Adipocyte (in vitro differentiated cells): Measurements from ENCODE around the gene DGKG.

Experiments
- DNase-seq: peaks from one replicate; pipeline ENCODE4 v3.0.0-alpha.2; 2015; ENCODE audit warnings: low read depth
- H3K27me3 ChIP-seq: replicated peaks from 2 replicates; pipeline ENCODE4 v1.7.0; 2013; ENCODE audit warnings: mild to moderate bottlenecking, low read length, moderate library complexity; ENCODE audit not compliant: control insufficient read depth, insufficient read depth
- H3K36me3 ChIP-seq: 2 replicates; pipeline ENCODE4 v1.7.0; 2013; ENCODE audit warnings: low read length, mild to moderate bottlenecking, moderate library complexity; ENCODE audit not compliant: control insufficient read depth, insufficient read depth, severe bottlenecking
- H3K4me1 ChIP-seq: 2 replicates; pipeline ENCODE4 v1.7.0; 2013; ENCODE audit warnings: mild to moderate bottlenecking, low read length, moderate library complexity; ENCODE audit not compliant: control insufficient read depth, insufficient read depth
- H3K4me3 ChIP-seq: 2 replicates; pipeline ENCODE4 v1.7.0; 2013; ENCODE audit warnings: mild to moderate bottlenecking, low read length, moderate library complexity
- H3K9ac ChIP-seq: 2 replicates; pipeline ENCODE4 v1.7.0; 2013; ENCODE audit warnings: mild to moderate bottlenecking, low read length, moderate library complexity
- H3K9me3 ChIP-seq: 2 replicates; pipeline ENCODE4 v1.7.0; 2013; ENCODE audit warnings: mild to moderate bottlenecking, low read length, moderate library complexity; ENCODE audit not compliant: control insufficient read depth

DGKG gene

DNA sequence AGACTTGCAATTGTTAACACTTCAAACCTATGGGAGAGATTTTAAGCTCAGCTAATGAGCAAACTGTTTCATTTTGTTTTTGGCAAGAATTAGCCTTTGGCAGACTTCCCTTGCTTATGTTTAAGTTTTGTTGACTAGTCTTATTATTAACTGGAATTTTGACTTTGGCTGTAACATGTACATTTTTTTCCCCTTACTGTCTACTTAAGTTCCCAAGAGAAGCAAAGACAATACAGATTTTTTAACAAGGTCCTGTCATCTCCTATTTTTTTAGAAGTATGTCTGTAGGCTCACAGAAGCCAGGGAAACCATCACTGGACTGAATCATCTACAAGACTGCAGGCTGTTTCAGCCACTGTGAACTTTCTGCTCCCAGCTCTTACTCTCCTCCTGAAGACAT, 74.3 kb downstream of the DGKG start:
- Histone ChIP-seq H3K9ac (no peak overlapping the region), H3K4me1 (peaks cover 27% of the 10 kb centered on the region), H3K4me3 (peak overlapping the region; percentile 48), H3K27me3 (peaks cover 5% of the 10 kb centered on the region), H3K36me3 (no peaks in the 10 kb centered on the region), H3K9me3 (no peaks in the 10 kb centered on the region)
- DNase-seq = peak; percentile 65

- no peak overlapping the region for H3K4me3 ChIP-seq
- H3K4me1 ChIP-seq = peaks cover 37% of the 10 kb centered on the region
- DNase-seq = no peak
- H3K9ac ChIP-seq = no peak overlapping the region
- H3K36me3 ChIP-seq = no peaks in the 10 kb centered on the region
- H3K27me3 ChIP-seq = no peaks in the 10 kb centered on the region
- no peaks in the 10 kb centered on the region for H3K9me3 ChIP-seq
Observed at GRCh38 chr3:186286114-186286513, 75.9 kb downstream of the DGKG start.

DNA sequence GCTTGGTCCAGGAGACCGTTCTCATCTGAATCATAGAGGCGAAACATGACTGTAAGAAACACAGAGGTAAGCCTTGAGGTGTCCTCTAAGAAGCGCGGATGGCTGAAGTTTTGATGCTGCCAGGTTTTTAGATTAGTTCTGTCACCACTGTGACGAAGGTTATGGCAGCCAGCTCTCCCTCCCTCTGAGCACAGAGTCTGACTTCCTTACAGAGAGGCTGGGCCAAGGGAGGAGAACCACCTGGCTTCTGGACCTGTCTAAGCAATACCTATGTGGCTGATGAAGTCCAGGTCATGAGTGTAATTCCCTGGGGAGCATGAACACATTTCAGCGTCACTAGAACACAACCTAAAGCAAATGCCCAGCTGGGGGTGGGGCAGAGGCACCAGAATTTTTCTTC, 77.4 kb downstream of the DGKG start:
- Histone ChIP-seq H3K36me3 (no peaks in the 10 kb centered on the region), H3K9ac (no peak overlapping the region), H3K4me3 (no peak overlapping the region), H3K9me3 (no peaks in the 10 kb centered on the region), H3K27me3 (no peaks in the 10 kb centered on the region), H3K4me1 (peaks cover 33% of the 10 kb centered on the region)
- no peak for DNase-seq

DNA sequence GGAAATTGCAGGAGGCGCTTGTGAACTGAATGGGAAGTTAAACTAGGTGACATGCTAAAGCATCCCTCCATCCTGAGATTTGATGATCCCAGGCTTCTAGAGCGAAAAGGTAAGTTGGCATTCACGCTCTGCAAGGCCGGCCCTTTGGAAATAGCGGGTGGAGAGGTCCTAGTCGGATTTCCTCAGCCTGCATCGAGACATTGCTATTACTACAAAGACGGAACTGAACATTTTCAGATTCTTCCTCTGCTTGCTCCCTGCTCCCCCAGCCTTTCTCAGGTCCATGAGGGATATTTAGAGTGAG, 77.7 kb downstream of the DGKG start:
- no peak for DNase-seq
- Histone ChIP-seq H3K9ac (no peak overlapping the region), H3K27me3 (no peaks in the 10 kb centered on the region), H3K4me1 (peaks cover 33% of the 10 kb centered on the region), H3K4me3 (no peak overlapping the region), H3K36me3 (no peaks in the 10 kb centered on the region), H3K9me3 (no peaks in the 10 kb centered on the region)

GRCh38 chr3:186283651-186284348, 78.2 kb downstream of the DGKG start:
- H3K36me3 ChIP-seq = no peaks in the 10 kb centered on the region
- no peaks in the 10 kb centered on the region for H3K27me3 ChIP-seq
- H3K4me3 ChIP-seq = no peak overlapping the region
- no peak overlapping the region for H3K9ac ChIP-seq
- no peaks in the 10 kb centered on the region for H3K9me3 ChIP-seq
- H3K4me1 ChIP-seq = peaks cover 33% of the 10 kb centered on the region
- no peak for DNase-seq

GRCh38 chr3:186283096-186283495, 78.9 kb downstream of the DGKG start:
- no peaks in the 10 kb centered on the region for H3K27me3 ChIP-seq
- H3K4me1 ChIP-seq = peaks cover 26% of the 10 kb centered on the region
- no peaks in the 10 kb centered on the region for H3K36me3 ChIP-seq
- no peaks in the 10 kb centered on the region for H3K9me3 ChIP-seq
- no peak overlapping the region for H3K9ac ChIP-seq
- H3K4me3 ChIP-seq = no peak overlapping the region
- DNase-seq = no peak

DNA sequence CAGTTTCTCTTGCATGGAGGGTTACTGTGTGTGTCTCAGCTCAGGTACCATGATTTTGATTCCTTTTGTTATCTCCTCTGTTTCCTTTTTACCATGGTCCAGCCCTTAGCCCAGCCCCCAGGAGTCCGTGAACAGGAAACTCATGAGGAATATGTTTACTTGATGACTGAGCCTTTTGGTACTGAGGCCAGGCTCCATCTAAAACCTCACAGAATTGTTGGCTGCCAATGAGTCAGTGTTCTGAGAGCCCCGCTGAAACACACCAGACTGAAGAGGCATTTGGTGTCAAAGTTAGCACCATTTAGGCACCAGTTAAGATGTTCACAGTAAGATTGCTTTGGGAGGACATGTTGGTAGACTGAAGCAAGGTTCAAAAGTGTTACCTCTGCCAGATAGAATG, 80.9 kb downstream of the DGKG start:
- DNase-seq = peak; percentile 60
- Histone ChIP-seq H3K36me3 (no peaks in the 10 kb centered on the region), H3K4me3 (no peak overlapping the region), H3K9ac (no peak overlapping the region), H3K4me1 (peaks cover 21% of the 10 kb centered on the region), H3K9me3 (no peaks in the 10 kb centered on the region), H3K27me3 (no peaks in the 10 kb centered on the region)

DNA sequence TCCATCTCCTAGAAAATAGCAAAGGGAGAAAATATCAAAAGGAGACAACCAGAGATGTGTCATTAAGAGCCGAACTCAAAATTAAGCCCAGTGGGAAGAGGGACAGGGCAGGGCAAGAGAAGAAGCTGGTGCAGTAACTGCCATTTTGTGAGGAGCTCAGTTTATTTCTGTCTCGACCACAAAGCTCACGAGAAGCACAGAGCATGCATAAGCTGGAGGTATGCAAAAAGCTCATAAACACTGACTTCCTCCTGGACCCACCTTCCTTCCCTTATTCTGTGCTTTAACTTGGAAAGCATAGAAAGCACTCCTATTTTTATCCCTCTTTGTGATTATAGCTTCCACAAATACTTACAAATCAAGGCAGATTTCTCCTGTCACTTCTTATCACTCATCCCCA, 81.3 kb downstream of the DGKG start:
- Histone ChIP-seq H3K9ac (no peak overlapping the region), H3K27me3 (no peaks in the 10 kb centered on the region), H3K4me3 (no peak overlapping the region), H3K36me3 (no peaks in the 10 kb centered on the region), H3K9me3 (no peaks in the 10 kb centered on the region), H3K4me1 (peaks cover 21% of the 10 kb centered on the region)
- no peak for DNase-seq

DNA sequence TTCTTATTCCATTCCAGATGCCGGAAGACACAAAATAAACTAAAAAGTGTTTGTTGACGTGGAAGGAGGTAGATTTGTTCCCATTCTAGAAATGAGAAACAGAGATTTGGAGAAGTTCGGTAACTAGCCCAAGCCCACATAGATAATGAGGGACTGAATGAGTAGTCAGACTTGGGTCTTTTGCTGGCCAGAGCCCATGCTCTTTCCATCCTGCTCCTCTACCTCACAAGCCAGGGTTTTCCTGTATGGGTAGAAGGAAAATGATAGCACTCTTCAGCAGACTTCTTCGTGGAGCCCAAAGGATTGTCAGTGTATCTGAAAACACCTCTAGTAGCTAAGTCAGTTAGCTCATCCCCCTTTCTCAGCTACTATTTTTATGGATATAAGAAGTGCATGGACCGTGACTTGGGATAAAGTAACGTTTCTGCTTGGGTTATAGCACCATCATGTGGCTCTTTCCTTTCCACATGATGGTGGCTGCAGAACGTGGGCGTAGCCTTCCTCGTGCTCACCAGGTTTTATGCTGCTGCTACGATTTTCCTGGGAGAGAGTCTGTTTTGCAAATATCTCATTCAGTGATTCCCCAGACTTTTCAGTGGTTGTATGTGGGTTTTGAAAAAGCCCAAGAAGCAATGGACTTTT, 84.6 kb downstream of the DGKG start:
- no peak overlapping the region for H3K9ac ChIP-seq
- H3K27me3 ChIP-seq = no peaks in the 10 kb centered on the region
- no peak overlapping the region for H3K4me3 ChIP-seq
- H3K4me1 ChIP-seq = peaks cover 10% of the 10 kb centered on the region
- peak; percentile 76 for DNase-seq
- H3K36me3 ChIP-seq = no peaks in the 10 kb centered on the region
- H3K9me3 ChIP-seq = no peaks in the 10 kb centered on the region

- no peak overlapping the region for H3K9ac ChIP-seq
Observed at GRCh38 chr3:186275436-186275835, 86.6 kb downstream of the DGKG start.

GRCh38 chr3:186273586-186273985, 88.4 kb downstream of the DGKG start:
- no peak for DNase-seq
- Histone ChIP-seq H3K4me3 (no peak overlapping the region), H3K9me3 (no peaks in the 10 kb centered on the region), H3K4me1 (no peaks in the 10 kb centered on the region), H3K27me3 (no peaks in the 10 kb centered on the region), H3K36me3 (no peaks in the 10 kb centered on the region), H3K9ac (no peak overlapping the region)

More at GRCh38 chr3:186275436-186275835, 86.6 kb downstream of the DGKG start:
- no peaks in the 10 kb centered on the region for H3K27me3 ChIP-seq
- no peaks in the 10 kb centered on the region for H3K4me1 ChIP-seq
- H3K9me3 ChIP-seq = no peaks in the 10 kb centered on the region
- no peaks in the 10 kb centered on the region for H3K36me3 ChIP-seq
- DNase-seq = no peak
- no peak overlapping the region for H3K4me3 ChIP-seq

- no peak for DNase-seq
- no peaks in the 10 kb centered on the region for H3K4me1 ChIP-seq
Observed at GRCh38 chr3:186270701-186271100, 91.3 kb downstream of the DGKG start.

More at GRCh38 chr3:186270701-186271100, 91.3 kb downstream of the DGKG start:
- Histone ChIP-seq H3K9ac (no peak overlapping the region), H3K36me3 (no peaks in the 10 kb centered on the region), H3K27me3 (peaks cover 6% of the 10 kb centered on the region), H3K4me3 (no peak overlapping the region), H3K9me3 (no peaks in the 10 kb centered on the region)
